Omental fat pad (tissue), 4 donors: ENCODE measurements around the gene VMA21. TPM values are rescaled to one million over a fixed set of nuclear protein-coding genes. Genes with fewer than 3 reads are reported as not detected.

Experiments used
- total RNA-seq, 4 donors: library from RNA; depleted of rRNA; stranded (reverse); fragments of >200 nt; gene quantifications; one replicate each; pipeline ENCODE4 v1.1.0, GENCODE V29; 2016

Gene VMA21
- total RNA-seq, 4 donors from 2014 or later: 34.2 to 42.5 (median 38.7) TPM

Other genes starting within 250 kb of the VMA21 start
- not detected for gene GPR50, start 220.6 kb upstream of the VMA21 start, total RNA-seq
- gene PASD1, start 166.5 kb downstream of the VMA21 start, total RNA-seq: not detected